ENCODE data around the gene ARHGAP24. TPM values are rescaled to one million over a fixed set of nuclear protein-coding genes. Genes with fewer than 3 reads are reported as not detected.
"Not testable (repeated sequence)": the region's sequence is repeated elsewhere in the genome, so short reads cannot be mapped to it uniquely, and the experiment has no call there.

The ARHGAP24 gene
- total RNA-seq, 1 donor from 2014 or later = 15.0 TPM

- Mint-ChIP-seq H3K36me3 (no peaks in the 10 kb centered on the region), H3K4me3 (no peak overlapping the region), H3K9me3 (peaks cover 6% of the 10 kb centered on the region), H3K4me1 (no peaks in the 10 kb centered on the region), H3K27ac (no peak overlapping the region), H3K27me3 (ENCODE audit: low read depth) (peaks cover 3% of the 10 kb centered on the region)
- no peak for DNase-seq (ENCODE audit: low spot score in 2 of 2, unreplicated experiment in 2 of 2)
- TF ChIP-seq CTCF (IDR thresholded peaks at IDR 0.05; ENCODE audit: unreplicated experiment) = no peak
Measured at GRCh38 chr4:85895755-85896154, 420.8 kb downstream of the ARHGAP24 start.

- H3K9me3 Mint-ChIP-seq = peaks cover 4% of the 10 kb centered on the region
- H3K27ac Mint-ChIP-seq = no peak overlapping the region
- TF ChIP-seq CTCF (IDR thresholded peaks at IDR 0.05; ENCODE audit: unreplicated experiment) = no peak
- no peaks in the 10 kb centered on the region for H3K36me3 Mint-ChIP-seq
- no peak for DNase-seq (ENCODE audit: low spot score in 2 of 2, unreplicated experiment in 2 of 2)
- H3K27me3 Mint-ChIP-seq (ENCODE audit: low read depth) = no peaks in the 10 kb centered on the region
- no peaks in the 10 kb centered on the region for H3K4me1 Mint-ChIP-seq
- H3K4me3 Mint-ChIP-seq = no peak overlapping the region
Measured at GRCh38 chr4:85898231-85898630, 423.3 kb downstream of the ARHGAP24 start.

- H3K36me3 Mint-ChIP-seq = no peaks in the 10 kb centered on the region
- H3K9me3 Mint-ChIP-seq = no peaks in the 10 kb centered on the region
- no peak overlapping the region for H3K27ac Mint-ChIP-seq
- no peaks in the 10 kb centered on the region for H3K27me3 Mint-ChIP-seq (ENCODE audit: low read depth)
- no peaks in the 10 kb centered on the region for H3K4me1 Mint-ChIP-seq
- no peak overlapping the region for H3K4me3 Mint-ChIP-seq
- DNase-seq (ENCODE audit: low spot score in 2 of 2, unreplicated experiment in 2 of 2) = no peak
- TF ChIP-seq CTCF (IDR thresholded peaks at IDR 0.05; ENCODE audit: unreplicated experiment) = no peak
Measured at GRCh38 chr4:85901500-85901899, 426.6 kb downstream of the ARHGAP24 start.

GRCh38 chr4:85902647-85903046 is 427.7 kb downstream of the ARHGAP24 start:
- not testable (repeated sequence) for H3K4me3 Mint-ChIP-seq; H3K27ac Mint-ChIP-seq; H3K9me3 Mint-ChIP-seq; H3K27me3 Mint-ChIP-seq (ENCODE audit: low read depth); H3K36me3 Mint-ChIP-seq; DNase-seq (ENCODE audit: low spot score in 2 of 2, unreplicated experiment in 2 of 2); H3K4me1 Mint-ChIP-seq

GRCh38 chr4:85905761-85906160 is 430.8 kb downstream of the ARHGAP24 start:
- no peak for DNase-seq (ENCODE audit: low spot score in 2 of 2, unreplicated experiment in 2 of 2)
- Mint-ChIP-seq H3K4me1 (no peaks in the 10 kb centered on the region), H3K27me3 (ENCODE audit: low read depth) (no peaks in the 10 kb centered on the region), H3K4me3 (no peak overlapping the region), H3K36me3 (no peaks in the 10 kb centered on the region), H3K9me3 (no peaks in the 10 kb centered on the region), H3K27ac (no peak overlapping the region)
- TF ChIP-seq CTCF (IDR thresholded peaks at IDR 0.05; ENCODE audit: unreplicated experiment) = no peak

GRCh38 chr4:85907001-85907400 is 432.1 kb downstream of the ARHGAP24 start:
- Mint-ChIP-seq H3K36me3 (no peaks in the 10 kb centered on the region), H3K4me1 (peaks cover 3% of the 10 kb centered on the region), H3K27ac (no peak overlapping the region), H3K4me3 (no peak overlapping the region), H3K27me3 (ENCODE audit: low read depth) (no peaks in the 10 kb centered on the region), H3K9me3 (no peaks in the 10 kb centered on the region)
- no peak for TF ChIP-seq CTCF (IDR thresholded peaks at IDR 0.05; ENCODE audit: unreplicated experiment)
- DNase-seq (ENCODE audit: low spot score in 2 of 2, unreplicated experiment in 2 of 2) = no peak

Measured in mesothelial cell of epicardium (in vitro differentiated cells).